ENCODE data around the gene TUSC2. TPM values are rescaled to one million over a fixed set of nuclear protein-coding genes. Genes with fewer than 3 reads are reported as not detected.

The TUSC2 gene
- total and polyA plus RNA-seq, 10 of the 15 experiments (the other 5 are each of a cell fraction or from before 2014, with no cell fraction given): 4.0 to 73.8 (median 34.3) TPM

GRCh38 chr3:50296721-50297383, 31.2 kb downstream of the TUSC2 start (continued):
- TF ChIP-seq, protein P1, sequence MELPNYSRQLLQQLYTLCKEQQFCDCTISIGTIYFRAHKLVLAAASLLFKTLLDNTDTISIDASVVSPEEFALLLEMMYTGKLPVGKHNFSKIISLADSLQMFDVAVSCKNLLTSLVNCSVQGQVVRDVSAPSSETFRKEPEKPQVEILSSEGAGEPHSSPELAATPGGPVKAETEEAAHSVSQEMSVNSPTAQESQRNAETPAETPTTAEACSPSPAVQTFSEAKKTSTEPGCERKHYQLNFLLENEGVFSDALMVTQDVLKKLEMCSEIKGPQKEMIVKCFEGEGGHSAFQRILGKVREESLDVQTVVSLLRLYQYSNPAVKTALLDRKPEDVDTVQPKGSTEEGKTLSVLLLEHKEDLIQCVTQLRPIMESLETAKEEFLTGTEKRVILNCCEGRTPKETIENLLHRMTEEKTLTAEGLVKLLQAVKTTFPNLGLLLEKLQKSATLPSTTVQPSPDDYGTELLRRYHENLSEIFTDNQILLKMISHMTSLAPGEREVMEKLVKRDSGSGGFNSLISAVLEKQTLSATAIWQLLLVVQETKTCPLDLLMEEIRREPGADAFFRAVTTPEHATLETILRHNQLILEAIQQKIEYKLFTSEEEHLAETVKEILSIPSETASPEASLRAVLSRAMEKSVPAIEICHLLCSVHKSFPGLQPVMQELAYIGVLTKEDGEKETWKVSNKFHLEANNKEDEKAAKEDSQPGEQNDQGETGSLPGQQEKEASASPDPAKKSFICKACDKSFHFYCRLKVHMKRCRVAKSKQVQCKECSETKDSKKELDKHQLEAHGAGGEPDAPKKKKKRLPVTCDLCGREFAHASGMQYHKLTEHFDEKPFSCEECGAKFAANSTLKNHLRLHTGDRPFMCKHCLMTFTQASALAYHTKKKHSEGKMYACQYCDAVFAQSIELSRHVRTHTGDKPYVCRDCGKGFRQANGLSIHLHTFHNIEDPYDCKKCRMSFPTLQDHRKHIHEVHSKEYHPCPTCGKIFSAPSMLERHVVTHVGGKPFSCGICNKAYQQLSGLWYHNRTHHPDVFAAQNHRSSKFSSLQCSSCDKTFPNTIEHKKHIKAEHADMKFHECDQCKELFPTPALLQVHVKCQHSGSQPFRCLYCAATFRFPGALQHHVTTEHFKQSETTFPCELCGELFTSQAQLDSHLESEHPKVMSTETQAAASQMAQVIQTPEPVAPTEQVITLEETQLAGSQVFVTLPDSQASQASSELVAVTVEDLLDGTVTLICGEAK (IDR thresholded peaks at IDR 0.05; ENCODE audit: borderline replicate concordance): no peak
- TF ChIP-seq CHD1 (IDR thresholded peaks at IDR 0.05; ENCODE audit: low read depth, low read length) (no peak), RFX5 (IDR thresholded peaks at IDR 0.05; ENCODE audit: low read depth, low read length) (no peak), PAX5 (IDR thresholded peaks at IDR 0.05; ENCODE audit: borderline replicate concordance, low read depth, low read length) (no peak), ZNF592 (IDR thresholded peaks at IDR 0.05) (no peak), RBBP5 (conservative IDR thresholded peaks at IDR 0.05) (no peak), SRF (IDR thresholded peaks at IDR 0.05; ENCODE audit: low read depth in 2 of 2, low read length in 2 of 2) (no peak), SMARCA5 (IDR thresholded peaks at IDR 0.05) (no peak), IRF4 (IDR thresholded peaks at IDR 0.05; ENCODE audit: low read depth, low read length) (no peak)
